HG02973 (cell line): ENCODE data around the gene MGLL.

Experiments used
- ATAC-seq: cut with Tn5 transposase; IDR thresholded peaks from one replicate; pipeline ENCODE4 v1.9.1; 2021; ENCODE audit warnings: moderate library complexity; ENCODE audit not compliant: unreplicated experiment

Gene MGLL

GRCh38 chr3:127775398-127776109 is 46.8 kb downstream of the MGLL start:
- ATAC-seq, result no peak

- ATAC-seq, result no peak
Measured at GRCh38 chr3:127774647-127775046, 47.7 kb downstream of the MGLL start.

- no peak for ATAC-seq
Measured at GRCh38 chr3:127773752-127774395, 48.4 kb downstream of the MGLL start.

GRCh38 chr3:127772827-127773751 is 49.2 kb downstream of the MGLL start:
- no peak for ATAC-seq

- no peak for ATAC-seq
Measured at GRCh38 chr3:127772273-127772672, 50.0 kb downstream of the MGLL start.

GRCh38 chr3:127771746-127772145 is 50.6 kb downstream of the MGLL start:
- ATAC-seq, result no peak

GRCh38 chr3:127770671-127771355 is 51.5 kb downstream of the MGLL start:
- no peak for ATAC-seq

- ATAC-seq, result no peak
Measured at GRCh38 chr3:127769284-127770081, 52.8 kb downstream of the MGLL start.

- no peak for ATAC-seq
Measured at GRCh38 chr3:127768346-127769008, 53.8 kb downstream of the MGLL start.

- ATAC-seq, result no peak
Measured at GRCh38 chr3:127767126-127767525, 55.2 kb downstream of the MGLL start.

GRCh38 chr3:127765735-127766134 is 56.6 kb downstream of the MGLL start:
- ATAC-seq, result no peak

GRCh38 chr3:127764841-127765362 is 57.4 kb downstream of the MGLL start:
- no peak for ATAC-seq

- ATAC-seq, result no peak
Measured at GRCh38 chr3:127764301-127764700, 58.0 kb downstream of the MGLL start.

GRCh38 chr3:127763816-127764215 is 58.5 kb downstream of the MGLL start:
- no peak for ATAC-seq

GRCh38 chr3:127763337-127763736 is 59.0 kb downstream of the MGLL start:
- no peak for ATAC-seq

- ATAC-seq, result peak; percentile 2
Measured at GRCh38 chr3:127762787-127763105, 59.6 kb downstream of the MGLL start.

- peak; percentile 68 for ATAC-seq
Measured at GRCh38 chr3:127762077-127762786, 60.1 kb downstream of the MGLL start.

- ATAC-seq, result no peak
Measured at GRCh38 chr3:127761441-127761801, 60.9 kb downstream of the MGLL start.
